MCF 10A (cell line): ENCODE results near the gene BBS5. TPM values are rescaled to one million over a fixed set of nuclear protein-coding genes. Genes with fewer than 3 reads are reported as not detected.

Source experiments
- BruUV-seq: library from RNA; stranded (reverse); fragments of 400-500 nt; replicated peaks from 2 replicates; lab custom pipeline; 2021; lab: Mats Ljungman, UMichigan
- CTCF ChIA-PET: fragments of 300-600 bp; sonication (Branson Sonifier 250); formaldehyde crosslinking; extraction: SDS; loops from one replicate; lab custom pipeline; 2021; ENCODE audit warnings: antibody characterized with exemption, inconsistent platforms; lab: Yijun Ruan, JAX
- POLR2A ChIA-PET: fragments of 300-600, 350-650 bp; sonication (Branson Sonifier 250); formaldehyde crosslinking; extraction: SDS; loops from one replicate; lab custom pipeline; 2020; ENCODE audit warnings: antibody characterized with exemption, inconsistent platforms; lab: Yijun Ruan, JAX
- DNase-seq: peaks from one replicate; pipeline ENCODE4 v3.0.0-alpha.2; 2018; ENCODE audit not compliant: unreplicated experiment
- H3K27ac Mint-ChIP-seq: one replicate; pipeline ENCODE4 v1.8.0; 2022; ENCODE audit warnings: mild to moderate bottlenecking, low read depth, mixed read lengths; ENCODE audit not compliant: unreplicated experiment
- H3K27me3 Mint-ChIP-seq: one replicate; pipeline ENCODE4 v1.8.0; 2022; ENCODE audit warnings: mixed read lengths; ENCODE audit not compliant: insufficient read depth, unreplicated experiment
- H3K36me3 Mint-ChIP-seq: one replicate; pipeline ENCODE4 v1.8.0; 2022; ENCODE audit warnings: mild to moderate bottlenecking, moderate library complexity, mixed read lengths; ENCODE audit not compliant: insufficient read depth, unreplicated experiment
- H3K4me1 Mint-ChIP-seq: one replicate; pipeline ENCODE4 v1.8.0; 2022; ENCODE audit warnings: mixed read lengths; ENCODE audit not compliant: insufficient read depth, unreplicated experiment
- H3K4me3 Mint-ChIP-seq: one replicate; pipeline ENCODE4 v1.8.0; 2022; ENCODE audit warnings: mild to moderate bottlenecking, moderate library complexity, mixed read lengths; ENCODE audit not compliant: unreplicated experiment
- H3K9me3 Mint-ChIP-seq: one replicate; pipeline ENCODE4 v1.8.0; 2022; ENCODE audit warnings: mixed read lengths; ENCODE audit not compliant: unreplicated experiment
- CTCF ChIP-seq: fragments of 200-600 bp; IDR thresholded peaks from one replicate; pipeline ENCODE4 v1.8.0; 2022; ENCODE audit warnings: antibody characterized with exemption, mild to moderate bottlenecking; ENCODE audit not compliant: unreplicated experiment
- intact Hi-C: fragments of 100-400 bp; cut with micrococcal nuclease; formaldehyde crosslinking; loops from 2 replicates; pipeline ENCODE4 v1.14.1; 2022
- total RNA-seq: library from RNA; stranded (reverse); gene quantifications from 2 replicates; pipeline ENCODE4 v1.2.3, GENCODE V29; 2022

The BBS5 gene
- total RNA-seq, 1 experiment from 2014 or later = 9.0 TPM

GRCh38 chr2:169507698-169508097 is 28.4 kb downstream of the BBS5 start:
- Mint-ChIP-seq H3K4me1 (peaks cover 19% of the 10 kb centered on the region), H3K9me3 (no peaks in the 10 kb centered on the region), H3K27ac (peak overlapping the region; percentile 74), H3K4me3 (no peak overlapping the region), H3K36me3 (peaks cover 22% of the 10 kb centered on the region), H3K27me3 (no peaks in the 10 kb centered on the region)
- intact Hi-C loops = no loop called here
- POLR2A ChIA-PET = interaction anchor here (0.6 to 2.1 kb wide), 9 partner anchors 10 to 395 kb away, joined by 3 to 9 read pairs (median 4); partner anchors contain the start of genes BBS5 and FASTKD1
- CTCF ChIA-PET = interaction anchor here (1.2 to 1.3 kb wide), 2 partner anchors 22 to 29 kb away, joined by 3 to 4 read pairs; partner anchors contain the start of gene BBS5
- DNase-seq = peak; percentile 56
- TF ChIP-seq CTCF = no peak
- no TSS peak for BruUV-seq

GRCh38 chr2:169509298-169509885 is 30.1 kb downstream of the BBS5 start, which contains the start of gene KLHL41:
Gene KLHL41 (plus strand): TSS chr2:169509702. CDS start chr2:169509779, 77 bp downstream.
- CTCF ChIA-PET = interaction anchor here (0.6 to 0.8 kb wide), 2 partner anchors 552 to 985 kb away, joined by 3 to 4 read pairs; no protein-coding TSS in a partner anchor
- no TSS peak for BruUV-seq
- peaks cover 12% of the 10 kb centered on the region for H3K36me3 Mint-ChIP-seq
- H3K27ac Mint-ChIP-seq = no peak within 1 kb of the TSS
- intact Hi-C loops = no loop called here
- peak; percentile 31 for DNase-seq
- TF ChIP-seq CTCF = no peak
- POLR2A ChIA-PET = interaction anchor here (0.6 to 1.0 kb wide), 5 partner anchors 12 to 64 kb away, joined by 3 to 7 read pairs (median 3); partner anchors contain the start of gene FASTKD1
- no peaks in the 10 kb centered on the region for H3K9me3 Mint-ChIP-seq
- no peak within 1 kb of the TSS for H3K4me3 Mint-ChIP-seq
- H3K4me1 Mint-ChIP-seq = peaks cover 19% of the 10 kb centered on the region
- no peaks in the 10 kb centered on the region for H3K27me3 Mint-ChIP-seq

GRCh38 chr2:169509955-169510354 is 30.7 kb downstream of the BBS5 start:
- Mint-ChIP-seq H3K9me3 (no peaks in the 10 kb centered on the region), H3K36me3 (peaks cover 11% of the 10 kb centered on the region), H3K4me1 (peaks cover 19% of the 10 kb centered on the region), H3K27ac (no peak overlapping the region), H3K27me3 (no peaks in the 10 kb centered on the region), H3K4me3 (no peak overlapping the region)
- intact Hi-C loops = no loop called here
- no TSS peak for BruUV-seq
- ChIA-PET POLR2A (interaction anchor here (0.8 to 1.0 kb wide), 3 partner anchors 11 to 63 kb away, joined by 3 to 7 read pairs (median 3); partner anchors contain the start of gene FASTKD1), CTCF (interaction anchor here (0.8 kb wide), 1 partner anchor 553 kb away, joined by 4 read pairs; no protein-coding TSS in a partner anchor)
- TF ChIP-seq CTCF = no peak
- DNase-seq = no peak

GRCh38 chr2:169510496-169510895 is 31.2 kb downstream of the BBS5 start:
- Mint-ChIP-seq H3K9me3 (no peaks in the 10 kb centered on the region), H3K4me1 (peaks cover 19% of the 10 kb centered on the region), H3K36me3 (peaks cover 10% of the 10 kb centered on the region), H3K27ac (no peak overlapping the region), H3K4me3 (no peak overlapping the region), H3K27me3 (no peaks in the 10 kb centered on the region)
- BruUV-seq = no TSS peak
- no peak for DNase-seq
- no peak for TF ChIP-seq CTCF
- CTCF ChIA-PET = no interaction called here
- POLR2A ChIA-PET = no interaction called here
- intact Hi-C loops = no loop called here
